GM23338 (cell line): ENCODE results near the gene MAPT. TPM values are rescaled to one million over a fixed set of nuclear protein-coding genes. Genes with fewer than 3 reads are reported as not detected.

Source experiments
- ATAC-seq: fragments of 200-7000 bp; cut with Tn5 transposase; 3 replicates; pipeline ENCODE4 v1.9.1; 2020
- DNase-seq: peaks from one replicate; pipeline ENCODE4 v3.0.0-alpha.2; 2015; ENCODE audit warnings: low spot score
- H2AFZ ChIP-seq: fragments of 200-600 bp; sonication (generic); 2 replicates; pipeline ENCODE4 v1.8.0; 2016; ENCODE audit warnings: antibody characterized with exemption, mild to moderate bottlenecking, moderate library complexity
- H3F3A ChIP-seq: fragments of 200-600 bp; sonication (generic); replicated peaks from 2 replicates; pipeline ENCODE4 v1.8.0; 2017; ENCODE audit warnings: antibody characterized with exemption, mixed run types, low read depth
- H3K27ac ChIP-seq: fragments of 200-600 bp; sonication (generic); 2 replicates; pipeline ENCODE4 v1.6.1; 2016; ENCODE audit warnings: low read depth
- H3K27me3 ChIP-seq: fragments of 200-600 bp; sonication (generic); 2 replicates; pipeline ENCODE4 v1.8.0; 2016; ENCODE audit warnings: mild to moderate bottlenecking, mixed run types, moderate library complexity; ENCODE audit not compliant: insufficient read depth
- H3K36me3 ChIP-seq: fragments of 200-600 bp; sonication (generic); 2 replicates; pipeline ENCODE4 v1.8.0; 2016; ENCODE audit warnings: mild to moderate bottlenecking; ENCODE audit not compliant: insufficient read depth
- H3K4me1 ChIP-seq: fragments of 200-600 bp; sonication (generic); 2 replicates; pipeline ENCODE4 v1.8.0; 2016; ENCODE audit warnings: mild to moderate bottlenecking, moderate library complexity; ENCODE audit not compliant: insufficient read depth
- H3K4me2 ChIP-seq: fragments of 200-600 bp; sonication (generic); 2 replicates; pipeline ENCODE4 v1.7.1; 2017; ENCODE audit warnings: mixed run types
- H3K4me3 ChIP-seq: fragments of 200-600 bp; sonication (generic); 2 replicates; pipeline ENCODE4 v1.6.1; 2016; ENCODE audit warnings: mixed run types
- H3K79me2 ChIP-seq: fragments of 200-600 bp; sonication (generic); replicated peaks from 2 replicates; pipeline ENCODE4 v1.8.0; 2017; ENCODE audit warnings: mild to moderate bottlenecking; ENCODE audit not compliant: insufficient read depth
- H3K9me2 ChIP-seq: fragments of 200-600 bp; sonication (generic); 2 replicates; pipeline ENCODE4 v1.8.0; 2017; ENCODE audit not compliant: insufficient read depth
- H4K20me1 ChIP-seq: fragments of 200-600 bp; sonication (generic); replicated peaks from 2 replicates; pipeline ENCODE4 v1.8.0; 2017; ENCODE audit warnings: mild to moderate bottlenecking; ENCODE audit not compliant: insufficient read depth
- H3K27ac Mint-ChIP-seq: 2 replicates; pipeline ENCODE4 v1.8.0; 2020; ENCODE audit warnings: inconsistent platforms, mild to moderate bottlenecking, moderate library complexity, mixed read lengths
- H3K27me3 Mint-ChIP-seq: 3 replicates; pipeline ENCODE4 v1.8.0; 2022; ENCODE audit warnings: low read depth, mild to moderate bottlenecking, moderate library complexity, mixed read lengths, inconsistent platforms; ENCODE audit not compliant: insufficient read depth, poor library complexity
- H3K36me3 Mint-ChIP-seq: 3 replicates; pipeline ENCODE4 v1.8.0; 2021; ENCODE audit warnings: low read depth, mild to moderate bottlenecking, inconsistent platforms, moderate library complexity, mixed read lengths
- H3K4me1 Mint-ChIP-seq: 3 replicates; pipeline ENCODE4 v1.8.0; 2020; ENCODE audit warnings: mild to moderate bottlenecking, inconsistent platforms, mixed read lengths
- H3K4me3 Mint-ChIP-seq: 3 replicates; pipeline ENCODE4 v1.8.0; 2021; ENCODE audit warnings: moderate library complexity, mild to moderate bottlenecking, inconsistent platforms, mixed read lengths
- H3K9me3 Mint-ChIP-seq: 3 replicates; pipeline ENCODE4 v1.8.0; 2020; ENCODE audit warnings: moderate library complexity, mild to moderate bottlenecking, inconsistent platforms, mixed read lengths
- CREB1 ChIP-seq: fragments of 250-450 bp; sonication (Bioruptor Pico); IDR thresholded peaks from 2 replicates; pipeline ENCODE4 v1.5.0; 2020; ENCODE audit warnings: low read depth, mild to moderate bottlenecking, moderate library complexity
- CTCF ChIP-seq, 2 experiments: fragments of 200-600 bp in 1 of 2; sonication (generic) in 1 of 2; conservative IDR thresholded peaks; 2 replicates each; pipeline versions ENCODE4 v1.5.1 to v1.6.1; 2016 to 2017; ENCODE audit warnings: antibody characterized with exemption in 2 of 2, low read depth in 2 of 2, mild to moderate bottlenecking in 2 of 2, moderate library complexity in 1 of 2
- EZH2 ChIP-seq: fragments of 200-600 bp; sonication (generic); IDR thresholded peaks from one replicate; pipeline ENCODE4 v1.8.0; 2017; ENCODE audit warnings: antibody characterized with exemption, mild to moderate bottlenecking, low read depth; ENCODE audit not compliant: unreplicated experiment
- EZH2phosphoT487 ChIP-seq: fragments of 200-600 bp; sonication (generic); IDR thresholded peaks from one replicate; pipeline ENCODE4 v1.8.1; 2018; ENCODE audit warnings: antibody characterized with exemption; ENCODE audit not compliant: unreplicated experiment
- JUNB ChIP-seq: IDR thresholded peaks from one replicate; pipeline ENCODE4 v1.6.1; 2016; ENCODE audit warnings: antibody characterized with exemption; ENCODE audit not compliant: unreplicated experiment
- NANOG ChIP-seq: IDR thresholded peaks from 2 replicates; pipeline ENCODE4 v1.6.1; 2016; ENCODE audit warnings: antibody characterized with exemption, borderline replicate concordance
- POLR2AphosphoS5 ChIP-seq: IDR thresholded peaks from 2 replicates; pipeline ENCODE4 v1.6.1; 2016; ENCODE audit warnings: antibody characterized with exemption, low read depth
- STAT1 ChIP-seq: IDR thresholded peaks from one replicate; pipeline ENCODE4 v1.6.1; 2016; ENCODE audit warnings: antibody characterized with exemption; ENCODE audit not compliant: unreplicated experiment
- ZNF114 ChIP-seq: fragments of 250-450 bp; sonication (Bioruptor Pico); IDR thresholded peaks from 2 replicates; pipeline ENCODE4 v1.5.0; 2020; ENCODE audit warnings: mild to moderate bottlenecking, moderate library complexity
- ZNF331 ChIP-seq: fragments of 250-450 bp; sonication (Bioruptor Pico); IDR thresholded peaks from 2 replicates; pipeline ENCODE4 v1.5.0; 2020; ENCODE audit warnings: low read depth, mild to moderate bottlenecking, moderate library complexity
- ZNF462 ChIP-seq: fragments of 250-450 bp; sonication (Bioruptor Pico); IDR thresholded peaks from 2 replicates; pipeline ENCODE4 v1.5.0; 2020; ENCODE audit warnings: mild to moderate bottlenecking, moderate library complexity
- polyA plus RNA-seq: library from polyadenylated mRNA; unstranded; fragments of >200 nt; fragmentation: Nextera tagmentation; extraction: Ambion mirVana; gene quantifications from 2 replicates; pipeline ENCODE4 v1.2.1, GENCODE V29; 2016
- total RNA-seq: library from RNA; depleted of rRNA; stranded (reverse); fragments of >200 nt; shearing (Covaris generic); gene quantifications from 2 replicates; pipeline ENCODE4 v1.2.3, GENCODE V29; 2014
- TF ChIP-seq, protein P1 (sequence below): IDR thresholded peaks from one replicate; pipeline ENCODE4 v1.6.1; 2018; ENCODE audit warnings: antibody characterized with exemption; ENCODE audit not compliant: unreplicated experiment
- TF ChIP-seq, protein P2 (sequence below): IDR thresholded peaks from 2 replicates; pipeline ENCODE4 v1.6.1; 2016; ENCODE audit warnings: antibody characterized with exemption

MAPT gene
- total and polyA plus RNA-seq, 2 experiments from 2014 or later, result 1.1 to 2.1 TPM

DNA sequence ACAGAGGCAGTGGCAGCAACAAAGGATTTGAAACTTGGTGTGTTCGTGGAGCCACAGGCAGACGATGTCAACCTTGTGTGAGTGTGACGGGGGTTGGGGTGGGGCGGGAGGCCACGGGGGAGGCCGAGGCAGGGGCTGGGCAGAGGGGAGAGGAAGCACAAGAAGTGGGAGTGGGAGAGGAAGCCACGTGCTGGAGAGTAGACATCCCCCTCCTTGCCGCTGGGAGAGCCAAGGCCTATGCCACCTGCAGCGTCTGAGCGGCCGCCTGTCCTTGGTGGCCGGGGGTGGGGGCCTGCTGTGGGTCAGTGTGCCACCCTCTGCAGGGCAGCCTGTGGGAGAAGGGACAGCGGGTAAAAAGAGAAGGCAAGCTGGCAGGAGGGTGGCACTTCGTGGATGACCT lies 130.2 kb downstream of the MAPT start:
- DNase-seq, result no peak
- no peak overlapping the region for H3K4me3 ChIP-seq
- no peak overlapping the region for H3K27ac Mint-ChIP-seq

More for the DNA sequence above, 130.2 kb downstream of the MAPT start:
- no peak overlapping the region for H2AFZ ChIP-seq
- no peaks in the 10 kb centered on the region for H3K36me3 ChIP-seq
- peaks cover 3% of the 10 kb centered on the region; the same call in 1 of the 2 replicates for H4K20me1 ChIP-seq
- no peaks in the 10 kb centered on the region for H3K9me2 ChIP-seq
- Mint-ChIP-seq H3K4me3 (no peak overlapping the region), H3K4me1 (peaks cover 45% of the 10 kb centered on the region), H3K9me3 (no peaks in the 10 kb centered on the region), H3K27me3 (peaks cover 29% of the 10 kb centered on the region), H3K36me3 (peaks cover 14% of the 10 kb centered on the region)
- no peaks in the 10 kb centered on the region for H3K79me2 ChIP-seq
- TF ChIP-seq, protein P1, sequence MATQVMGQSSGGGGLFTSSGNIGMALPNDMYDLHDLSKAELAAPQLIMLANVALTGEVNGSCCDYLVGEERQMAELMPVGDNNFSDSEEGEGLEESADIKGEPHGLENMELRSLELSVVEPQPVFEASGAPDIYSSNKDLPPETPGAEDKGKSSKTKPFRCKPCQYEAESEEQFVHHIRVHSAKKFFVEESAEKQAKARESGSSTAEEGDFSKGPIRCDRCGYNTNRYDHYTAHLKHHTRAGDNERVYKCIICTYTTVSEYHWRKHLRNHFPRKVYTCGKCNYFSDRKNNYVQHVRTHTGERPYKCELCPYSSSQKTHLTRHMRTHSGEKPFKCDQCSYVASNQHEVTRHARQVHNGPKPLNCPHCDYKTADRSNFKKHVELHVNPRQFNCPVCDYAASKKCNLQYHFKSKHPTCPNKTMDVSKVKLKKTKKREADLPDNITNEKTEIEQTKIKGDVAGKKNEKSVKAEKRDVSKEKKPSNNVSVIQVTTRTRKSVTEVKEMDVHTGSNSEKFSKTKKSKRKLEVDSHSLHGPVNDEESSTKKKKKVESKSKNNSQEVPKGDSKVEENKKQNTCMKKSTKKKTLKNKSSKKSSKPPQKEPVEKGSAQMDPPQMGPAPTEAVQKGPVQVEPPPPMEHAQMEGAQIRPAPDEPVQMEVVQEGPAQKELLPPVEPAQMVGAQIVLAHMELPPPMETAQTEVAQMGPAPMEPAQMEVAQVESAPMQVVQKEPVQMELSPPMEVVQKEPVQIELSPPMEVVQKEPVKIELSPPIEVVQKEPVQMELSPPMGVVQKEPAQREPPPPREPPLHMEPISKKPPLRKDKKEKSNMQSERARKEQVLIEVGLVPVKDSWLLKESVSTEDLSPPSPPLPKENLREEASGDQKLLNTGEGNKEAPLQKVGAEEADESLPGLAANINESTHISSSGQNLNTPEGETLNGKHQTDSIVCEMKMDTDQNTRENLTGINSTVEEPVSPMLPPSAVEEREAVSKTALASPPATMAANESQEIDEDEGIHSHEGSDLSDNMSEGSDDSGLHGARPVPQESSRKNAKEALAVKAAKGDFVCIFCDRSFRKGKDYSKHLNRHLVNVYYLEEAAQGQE, result no peak
- TF ChIP-seq NANOG, result no peak
- no peak for TF ChIP-seq CREB1 (CRISPR knock-in tag)
- TF ChIP-seq ZNF462 (CRISPR knock-in tag), result no peak
- no peak for TF ChIP-seq CTCF (conservative IDR thresholded peaks at IDR 0.05; ENCODE audit: low read depth in 2 of 2)
- TF ChIP-seq POLR2AphosphoS5, result no peak
- TF ChIP-seq EZH2phosphoT487, result no peak
- no peak for TF ChIP-seq STAT1
- TF ChIP-seq, protein P2, sequence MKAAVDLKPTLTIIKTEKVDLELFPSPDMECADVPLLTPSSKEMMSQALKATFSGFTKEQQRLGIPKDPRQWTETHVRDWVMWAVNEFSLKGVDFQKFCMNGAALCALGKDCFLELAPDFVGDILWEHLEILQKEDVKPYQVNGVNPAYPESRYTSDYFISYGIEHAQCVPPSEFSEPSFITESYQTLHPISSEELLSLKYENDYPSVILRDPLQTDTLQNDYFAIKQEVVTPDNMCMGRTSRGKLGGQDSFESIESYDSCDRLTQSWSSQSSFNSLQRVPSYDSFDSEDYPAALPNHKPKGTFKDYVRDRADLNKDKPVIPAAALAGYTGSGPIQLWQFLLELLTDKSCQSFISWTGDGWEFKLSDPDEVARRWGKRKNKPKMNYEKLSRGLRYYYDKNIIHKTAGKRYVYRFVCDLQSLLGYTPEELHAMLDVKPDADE, result no peak
- TF ChIP-seq JUNB, result no peak
- TF ChIP-seq ZNF114 (CRISPR knock-in tag), result no peak
- TF ChIP-seq EZH2, result no peak
- no peak for TF ChIP-seq ZNF331 (CRISPR knock-in tag)
- no peaks in the 10 kb centered on the region for H3K27me3 ChIP-seq
- ATAC-seq, result no peak
- H3F3A ChIP-seq, result peaks cover 12% of the 10 kb centered on the region; the same call in 1 of the 2 replicates
- H3K4me2 ChIP-seq, result no peak overlapping the region
- H3K4me1 ChIP-seq, result peaks cover 38% of the 10 kb centered on the region
- H3K27ac ChIP-seq, result no peak overlapping the region
